SK-N-SH (cell line): ENCODE measurements around the gene STOML1. TPM values are rescaled to one million over a fixed set of nuclear protein-coding genes. Genes with fewer than 3 reads are reported as not detected.

Source experiments
- CTCF ChIA-PET: fragments of 300-600, 350-600 bp; formaldehyde crosslinking; extraction: SDS; loops from one replicate; lab custom pipeline; 2021; lab: Yijun Ruan, JAX
- POLR2A ChIA-PET: fragments of 350-600 bp; sonication (Branson Sonifier 250); formaldehyde crosslinking; extraction: SDS; loops from one replicate; lab custom pipeline; 2020; ENCODE audit warnings: antibody characterized with exemption, inconsistent platforms; lab: Yijun Ruan, JAX
- DNase-seq: peaks from one replicate; pipeline ENCODE4 v3.0.0; 2012
- H2AFZ ChIP-seq: fragments of 200-600 bp; sonication (generic); 2 replicates; pipeline ENCODE4 v1.8.1; 2016; ENCODE audit warnings: antibody characterized with exemption, mild to moderate bottlenecking, low read depth
- H3F3A ChIP-seq: fragments of 200-600 bp; sonication (generic); replicated peaks from 2 replicates; pipeline ENCODE3; 2016; ENCODE audit warnings: antibody characterized with exemption, mild to moderate bottlenecking; ENCODE audit not compliant: insufficient read depth
- H3K27ac ChIP-seq, 2 experiments: fragments of 200-500 bp in 1 of 2; fragments of 200-600 bp in 1 of 2; sonication (Bioruptor generic) in 1 of 2; sonication (generic), shearing (Covaris generic) in 1 of 2; 2 replicates each; pipeline versions ENCODE4 v1.5.1 to v1.6.1; 2014 to 2016; ENCODE audit warnings: low read depth in 2 of 2, inconsistent platforms in 1 of 2, low read length in 1 of 2, mild to moderate bottlenecking in 1 of 2, mixed read lengths in 1 of 2
- H3K27me3 ChIP-seq: fragments of 200-600 bp; sonication (generic), shearing (Covaris generic); 2 replicates; pipeline ENCODE4 v1.6.1; 2016; ENCODE audit warnings: mixed run types; ENCODE audit not compliant: insufficient read depth
- H3K36me3 ChIP-seq, 2 experiments: fragments of 200-500 bp in 1 of 2; fragments of 200-600 bp in 1 of 2; sonication (Bioruptor generic) in 1 of 2; sonication (generic) in 1 of 2; replicated peaks in 1 of 2; 2 replicates each; pipeline versions ENCODE3 to v1.5.1; 2014 to 2016; ENCODE audit warnings: low read length in 1 of 2, mild to moderate bottlenecking in 1 of 2; ENCODE audit not compliant: insufficient read depth in 2 of 2, control insufficient read depth in 1 of 2
- H3K4me1 ChIP-seq, 2 experiments: fragments of 200-500 bp in 1 of 2; fragments of 200-600 bp in 1 of 2; sonication (Bioruptor generic) in 1 of 2; sonication (generic), shearing (Covaris generic) in 1 of 2; 2 replicates each; pipeline versions ENCODE4 v1.5.1 to v1.6.1; 2014 to 2016; ENCODE audit warnings: low read depth in 1 of 2, low read length in 1 of 2, mixed run types in 1 of 2; ENCODE audit not compliant: insufficient read depth in 2 of 2, control insufficient read depth in 1 of 2
- H3K4me2 ChIP-seq: fragments of 200-600 bp; sonication (generic), shearing (Covaris generic); 2 replicates; pipeline ENCODE4 v1.6.1; 2017; ENCODE audit warnings: mixed run types
- H3K4me3 ChIP-seq, 2 experiments: fragments of 200-500 bp in 1 of 2; fragments of 200-600 bp in 1 of 2; sonication (Bioruptor generic) in 1 of 2; sonication (generic), shearing (Covaris generic) in 1 of 2; 2 replicates each; pipeline versions ENCODE4 v1.5.1 to v1.8.1; 2014 to 2016; ENCODE audit warnings: low read depth in 2 of 2, inconsistent platforms in 1 of 2, low read length in 1 of 2, mild to moderate bottlenecking in 1 of 2, mixed read lengths in 1 of 2, moderate library complexity in 1 of 2
- H3K79me2 ChIP-seq: fragments of 200-600 bp; sonication (generic); 2 replicates; pipeline ENCODE4 v1.8.1; 2017; ENCODE audit warnings: mild to moderate bottlenecking; ENCODE audit not compliant: insufficient read depth
- H3K9ac ChIP-seq: fragments of 200-600 bp; sonication (generic); 2 replicates; pipeline ENCODE4 v1.6.1; 2017; ENCODE audit warnings: mixed run types
- H3K9me2 ChIP-seq: fragments of 200-600 bp; sonication (generic); 2 replicates; pipeline ENCODE4 v1.6.1; 2017; ENCODE audit warnings: mixed run types
- H3K9me3 ChIP-seq: fragments of 200-600 bp; sonication (generic); 2 replicates; pipeline ENCODE4 v1.6.1; 2017; ENCODE audit warnings: mixed run types, mild to moderate bottlenecking, moderate library complexity
- H4K20me1 ChIP-seq: fragments of 200-600 bp; sonication (generic); 2 replicates; pipeline ENCODE4 v1.6.1; 2017; ENCODE audit warnings: mild to moderate bottlenecking, mixed run types; ENCODE audit not compliant: insufficient read depth
- ELF1 ChIP-seq: IDR thresholded peaks from 2 replicates; pipeline ENCODE4 v1.4.0; 2012
- EP300 ChIP-seq, 2 experiments: IDR thresholded peaks; 2 replicates each; pipeline versions ENCODE4 v1.4.0 to v1.6.1; 2012; ENCODE audit warnings: borderline replicate concordance in 1 of 2, low read depth in 1 of 2, low read length in 1 of 2
- EZH2phosphoT487 ChIP-seq: fragments of 200-600 bp; sonication (generic); IDR thresholded peaks from 2 replicates; pipeline ENCODE4 v1.6.1; 2017; ENCODE audit warnings: low read depth, mixed run types, mild to moderate bottlenecking, antibody characterized with exemption, moderate library complexity, borderline replicate concordance
- FOSL2 ChIP-seq: IDR thresholded peaks from 2 replicates; pipeline ENCODE4 v1.4.0; 2012; ENCODE audit warnings: low read depth, mild to moderate bottlenecking, moderate library complexity, borderline replicate concordance
- FOXJ3 ChIP-seq: sonication (generic); formaldehyde crosslinking; IDR thresholded peaks from 2 replicates; pipeline ENCODE4 v1.5.1; 2020; ENCODE audit warnings: mild to moderate bottlenecking, missing genetic modification reagents
- FOXM1 ChIP-seq: IDR thresholded peaks from 2 replicates; pipeline ENCODE4 v1.4.0; 2012; ENCODE audit warnings: low read depth, mild to moderate bottlenecking
- GABPA ChIP-seq: IDR thresholded peaks from 2 replicates; pipeline ENCODE4 v1.4.0; 2012; ENCODE audit warnings: low read depth, mild to moderate bottlenecking
- GATA2 ChIP-seq: sonication (generic); formaldehyde crosslinking; IDR thresholded peaks from 2 replicates; pipeline ENCODE4 v1.5.0; 2020; ENCODE audit warnings: mild to moderate bottlenecking, missing genetic modification reagents
- MEF2A ChIP-seq: IDR thresholded peaks from 2 replicates; pipeline ENCODE4 v1.4.0; 2012; ENCODE audit warnings: low read depth, borderline replicate concordance
- NFIC ChIP-seq: IDR thresholded peaks from 2 replicates; pipeline ENCODE4 v1.4.0; 2012; ENCODE audit warnings: borderline replicate concordance
- NRF1 ChIP-seq: IDR thresholded peaks from 2 replicates; pipeline ENCODE4 v1.6.1; 2012; ENCODE audit warnings: low read depth, mild to moderate bottlenecking, low read length
- POLR2AphosphoS5 ChIP-seq: IDR thresholded peaks from 2 replicates; pipeline ENCODE4 v1.6.1; 2012; ENCODE audit warnings: low read depth, low read length
- RAD21 ChIP-seq: IDR thresholded peaks from 2 replicates; pipeline ENCODE4 v1.6.1; 2012; ENCODE audit warnings: mild to moderate bottlenecking, low read length
- RFX5 ChIP-seq: IDR thresholded peaks from 2 replicates; pipeline ENCODE4 v1.6.1; 2012; ENCODE audit warnings: mild to moderate bottlenecking, improper control_type of control experiment, low read length
- RXRA ChIP-seq: IDR thresholded peaks from 2 replicates; pipeline ENCODE4 v1.4.0; 2012; ENCODE audit warnings: low read depth, mild to moderate bottlenecking, borderline replicate concordance
- SMC3 ChIP-seq: IDR thresholded peaks from 2 replicates; pipeline ENCODE4 v1.6.1; 2012; ENCODE audit warnings: low read depth, low read length, improper control_type of control experiment
- TAF1 ChIP-seq: IDR thresholded peaks from 2 replicates; pipeline ENCODE4 v1.6.1; 2012; ENCODE audit warnings: low read depth, mild to moderate bottlenecking, low read length, moderate library complexity, borderline replicate concordance
- TCF12 ChIP-seq: IDR thresholded peaks from 2 replicates; pipeline ENCODE4 v1.4.0; 2012
- TEAD4 ChIP-seq: IDR thresholded peaks from 2 replicates; pipeline ENCODE4 v1.4.0; 2012; ENCODE audit warnings: mild to moderate bottlenecking, borderline replicate concordance; ENCODE audit not compliant: insufficient read depth
- YY1 ChIP-seq: IDR thresholded peaks from 2 replicates; pipeline ENCODE4 v1.4.0; 2012; ENCODE audit warnings: low read depth, mild to moderate bottlenecking
- WGBS: methylation state at CpG from one replicate; pipeline ENCODE4 v1.1.6; 2017; ENCODE audit warnings: low lambda C conversion rate; 5-methylcytosine and 5-hydroxymethylcytosine counted together
- polyA plus RNA-seq, 3 experiments: library from polyadenylated mRNA; depleted of rRNA; stranded (reverse); fragments of >200 nt; gene quantifications; 2 replicates each; pipeline ENCODE4 v1.2.3, GENCODE V29; 2012
- TF ChIP-seq, protein P1 (sequence below): IDR thresholded peaks from 2 replicates; pipeline ENCODE4 v1.4.0; 2012; ENCODE audit warnings: low read depth, borderline replicate concordance
- TF ChIP-seq, protein P2 (sequence below): IDR thresholded peaks from 2 replicates; pipeline ENCODE4 v1.4.0; 2012; ENCODE audit warnings: low read depth
- TF ChIP-seq, protein P3 (sequence below): fragments of 200-600 bp; sonication (generic); IDR thresholded peaks from 2 replicates; pipeline ENCODE4 v1.6.1; 2017; ENCODE audit warnings: antibody characterized with exemption, mild to moderate bottlenecking, moderate library complexity
- TF ChIP-seq, protein P4 (sequence below): fragments of 150-350 bp; IDR thresholded peaks from 2 replicates; pipeline ENCODE4 v1.6.1; 2016; ENCODE audit warnings: mild to moderate bottlenecking, low read depth, low read length

STOML1 gene
- polyA plus RNA-seq, 1 of the 3 experiments (the other 2 are of a cell fraction) = 20.4 TPM

DNA sequence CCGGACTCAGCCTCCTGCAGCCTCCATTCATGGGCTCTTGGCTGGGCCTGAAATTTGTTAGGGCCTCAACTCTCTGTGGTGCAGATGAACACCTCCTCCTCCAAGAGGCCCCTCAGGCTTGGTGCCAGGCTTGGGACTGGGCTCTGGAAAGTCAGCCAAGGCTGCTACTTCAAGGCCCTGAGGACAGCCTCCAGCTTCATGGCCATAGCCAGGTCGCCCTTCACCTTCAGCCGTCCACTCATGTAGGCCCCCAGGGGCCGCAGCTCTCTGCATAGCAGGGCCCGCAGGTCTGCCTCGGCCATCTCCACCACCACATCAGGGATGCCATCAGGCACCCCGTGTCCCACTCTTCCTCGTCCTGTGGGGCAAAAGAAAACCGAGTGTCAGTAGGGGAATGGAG, 8.3 kb downstream of the STOML1 start:
- Histone ChIP-seq H3K79me2 (no peaks in the 10 kb centered on the region), H3K9ac (peak overlapping the region; percentile 70; the same call in 1 of the 2 replicates), H3K9me3 (no peaks in the 10 kb centered on the region), H3K9me2 (no peaks in the 10 kb centered on the region), H3K27me3 (no peaks in the 10 kb centered on the region), H3K4me2 (peak overlapping the region; percentile 79; the same call in 1 of the 2 replicates), H3K4me3 (no peak overlapping the region), H3K27ac (peak overlapping the region; percentile 90 to 95), H3K4me1 (peaks cover 38 to 43% of the 10 kb centered on the region in 2 experiments; a peak in 3 of 4 replicates), H3F3A (peaks cover 27% of the 10 kb centered on the region), H4K20me1 (no peaks in the 10 kb centered on the region), H2AFZ (no peak overlapping the region), H3K36me3 (no peaks in the 10 kb centered on the region)
- no peak for DNase-seq
- CTCF ChIA-PET = interaction anchor here (0.8 to 4.2 kb wide), 6 partner anchors 8 to 53 kb away, joined by 3 to 22 read pairs (median 6); partner anchors contain the start of gene STOML1
- POLR2A ChIA-PET = interaction anchor here (1.6 kb wide), 1 partner anchor 10 kb away, joined by 5 read pairs; the partner anchor contains the start of gene PML
- no peak for TF ChIP-seq TCF12
- TF ChIP-seq NFIC = no peak
- TF ChIP-seq RAD21 = no peak
- TF ChIP-seq EP300 (IDR thresholded peaks at IDR 0.05; ENCODE audit: borderline replicate concordance in 1 of 2, low read depth in 1 of 2, low read length in 1 of 2) = no peak
- TF ChIP-seq MEF2A = no peak
- no peak for TF ChIP-seq SMC3
- no peak for TF ChIP-seq GABPA
- TF ChIP-seq EZH2phosphoT487 = no peak
- TF ChIP-seq YY1 = no peak
- no peak for TF ChIP-seq TAF1
- TF ChIP-seq FOSL2 = no peak
- no peak for TF ChIP-seq FOXJ3
- TF ChIP-seq GATA2 (CRISPR knock-in tag) = no peak
- TF ChIP-seq, protein P1, sequence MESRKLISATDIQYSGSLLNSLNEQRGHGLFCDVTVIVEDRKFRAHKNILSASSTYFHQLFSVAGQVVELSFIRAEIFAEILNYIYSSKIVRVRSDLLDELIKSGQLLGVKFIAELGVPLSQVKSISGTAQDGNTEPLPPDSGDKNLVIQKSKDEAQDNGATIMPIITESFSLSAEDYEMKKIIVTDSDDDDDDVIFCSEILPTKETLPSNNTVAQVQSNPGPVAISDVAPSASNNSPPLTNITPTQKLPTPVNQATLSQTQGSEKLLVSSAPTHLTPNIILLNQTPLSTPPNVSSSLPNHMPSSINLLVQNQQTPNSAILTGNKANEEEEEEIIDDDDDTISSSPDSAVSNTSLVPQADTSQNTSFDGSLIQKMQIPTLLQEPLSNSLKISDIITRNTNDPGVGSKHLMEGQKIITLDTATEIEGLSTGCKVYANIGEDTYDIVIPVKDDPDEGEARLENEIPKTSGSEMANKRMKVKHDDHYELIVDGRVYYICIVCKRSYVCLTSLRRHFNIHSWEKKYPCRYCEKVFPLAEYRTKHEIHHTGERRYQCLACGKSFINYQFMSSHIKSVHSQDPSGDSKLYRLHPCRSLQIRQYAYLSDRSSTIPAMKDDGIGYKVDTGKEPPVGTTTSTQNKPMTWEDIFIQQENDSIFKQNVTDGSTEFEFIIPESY = no peak
- TF ChIP-seq ELF1 = no peak
- 98% methylated on average over 9 of the region's 9 CpGs for WGBS

DNA sequence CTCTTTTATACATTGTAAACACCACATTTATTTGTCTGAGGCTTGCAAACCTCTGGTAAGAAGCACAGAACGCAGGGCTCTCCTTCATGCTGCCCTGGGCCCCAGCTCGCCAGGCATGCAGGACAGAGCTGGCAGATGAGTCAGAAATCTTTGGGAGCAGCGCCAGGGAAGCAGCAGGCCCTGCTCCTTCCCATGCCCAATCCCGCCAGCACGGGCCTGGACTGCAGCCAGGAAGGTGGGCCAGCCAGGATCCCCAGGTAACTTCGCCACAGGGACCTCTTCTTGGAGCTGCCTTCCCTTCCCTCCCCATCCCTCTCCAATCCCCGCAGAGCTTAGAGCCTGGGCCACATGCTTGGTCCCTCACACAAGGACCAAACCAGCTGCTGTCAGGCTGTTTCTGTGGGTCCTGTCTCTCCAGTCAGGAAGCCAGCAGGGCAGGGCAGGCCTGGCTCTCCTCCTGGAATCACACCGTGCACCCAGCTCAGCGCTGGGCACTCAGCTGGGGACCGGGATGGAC, 8.8 kb downstream of the STOML1 start:
- no peaks in the 10 kb centered on the region for H3K9me3 ChIP-seq
- H3K9me2 ChIP-seq = no peaks in the 10 kb centered on the region
- H3K36me3 ChIP-seq = no peaks in the 10 kb centered on the region
- POLR2A ChIA-PET = interaction anchor here (1.6 kb wide), 1 partner anchor 11 kb away, joined by 5 read pairs; the partner anchor contains the start of gene PML
- peak; percentile 49 for DNase-seq
- no peak overlapping the region for H3K4me3 ChIP-seq
- 0% methylated on average over 3 of the region's 10 CpGs for WGBS
- peak overlapping the region; percentile 90 to 95 for H3K27ac ChIP-seq
- peaks cover 25% of the 10 kb centered on the region for H3F3A ChIP-seq
- H3K27me3 ChIP-seq = no peaks in the 10 kb centered on the region
- H3K4me2 ChIP-seq = peak overlapping the region; percentile 79
- H3K79me2 ChIP-seq = no peaks in the 10 kb centered on the region
- H4K20me1 ChIP-seq = no peaks in the 10 kb centered on the region
- CTCF ChIA-PET = interaction anchor here (0.8 to 4.2 kb wide), 8 partner anchors 8 to 339 kb away, joined by 3 to 22 read pairs (median 6); partner anchors contain the start of gene STOML1
- H3K4me1 ChIP-seq = peaks cover 38% of the 10 kb centered on the region in 2 experiments; a peak in 3 of 4 replicates
- peak overlapping the region; percentile 70; the same call in 1 of the 2 replicates for H3K9ac ChIP-seq
- no peak overlapping the region for H2AFZ ChIP-seq
- 0 out of 2 replicates have a peak, but pooled peaks have one; percentile 56 for TF ChIP-seq TEAD4
- TF ChIP-seq ELF1 = no peak
- TF ChIP-seq, protein P2, sequence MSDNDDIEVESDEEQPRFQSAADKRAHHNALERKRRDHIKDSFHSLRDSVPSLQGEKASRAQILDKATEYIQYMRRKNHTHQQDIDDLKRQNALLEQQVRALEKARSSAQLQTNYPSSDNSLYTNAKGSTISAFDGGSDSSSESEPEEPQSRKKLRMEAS = peak; percentile 92
- TF ChIP-seq, protein P3, sequence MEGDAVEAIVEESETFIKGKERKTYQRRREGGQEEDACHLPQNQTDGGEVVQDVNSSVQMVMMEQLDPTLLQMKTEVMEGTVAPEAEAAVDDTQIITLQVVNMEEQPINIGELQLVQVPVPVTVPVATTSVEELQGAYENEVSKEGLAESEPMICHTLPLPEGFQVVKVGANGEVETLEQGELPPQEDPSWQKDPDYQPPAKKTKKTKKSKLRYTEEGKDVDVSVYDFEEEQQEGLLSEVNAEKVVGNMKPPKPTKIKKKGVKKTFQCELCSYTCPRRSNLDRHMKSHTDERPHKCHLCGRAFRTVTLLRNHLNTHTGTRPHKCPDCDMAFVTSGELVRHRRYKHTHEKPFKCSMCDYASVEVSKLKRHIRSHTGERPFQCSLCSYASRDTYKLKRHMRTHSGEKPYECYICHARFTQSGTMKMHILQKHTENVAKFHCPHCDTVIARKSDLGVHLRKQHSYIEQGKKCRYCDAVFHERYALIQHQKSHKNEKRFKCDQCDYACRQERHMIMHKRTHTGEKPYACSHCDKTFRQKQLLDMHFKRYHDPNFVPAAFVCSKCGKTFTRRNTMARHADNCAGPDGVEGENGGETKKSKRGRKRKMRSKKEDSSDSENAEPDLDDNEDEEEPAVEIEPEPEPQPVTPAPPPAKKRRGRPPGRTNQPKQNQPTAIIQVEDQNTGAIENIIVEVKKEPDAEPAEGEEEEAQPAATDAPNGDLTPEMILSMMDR = no peak
- peak; percentile 59; the same call in 1 of the 2 replicates for TF ChIP-seq POLR2AphosphoS5
- 0 out of 4 replicates have a peak, but pooled peaks of 1 of the 2 experiments have one; percentile 26 for TF ChIP-seq EP300 (IDR thresholded peaks at IDR 0.05; ENCODE audit: borderline replicate concordance in 1 of 2, low read depth in 1 of 2, low read length in 1 of 2)
- TF ChIP-seq, protein P4, sequence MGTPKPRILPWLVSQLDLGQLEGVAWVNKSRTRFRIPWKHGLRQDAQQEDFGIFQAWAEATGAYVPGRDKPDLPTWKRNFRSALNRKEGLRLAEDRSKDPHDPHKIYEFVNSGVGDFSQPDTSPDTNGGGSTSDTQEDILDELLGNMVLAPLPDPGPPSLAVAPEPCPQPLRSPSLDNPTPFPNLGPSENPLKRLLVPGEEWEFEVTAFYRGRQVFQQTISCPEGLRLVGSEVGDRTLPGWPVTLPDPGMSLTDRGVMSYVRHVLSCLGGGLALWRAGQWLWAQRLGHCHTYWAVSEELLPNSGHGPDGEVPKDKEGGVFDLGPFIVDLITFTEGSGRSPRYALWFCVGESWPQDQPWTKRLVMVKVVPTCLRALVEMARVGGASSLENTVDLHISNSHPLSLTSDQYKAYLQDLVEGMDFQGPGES = no peak
- no peak; the same call in 1 of the 2 replicates for TF ChIP-seq RXRA
- no peak for TF ChIP-seq GABPA
- no peak for TF ChIP-seq EZH2phosphoT487
- no peak for TF ChIP-seq NRF1
- no peak for TF ChIP-seq RFX5
- no peak for TF ChIP-seq TAF1
- no peak for TF ChIP-seq GATA2 (CRISPR knock-in tag)
- no peak for TF ChIP-seq FOXM1
